Measurements from ENCODE around the gene UNC5C. TPM values are rescaled to one million over a fixed set of nuclear protein-coding genes. Genes with fewer than 3 reads are reported as not detected.

The UNC5C gene
- total RNA-seq, 4 donors from 2014 or later: 1.6 to 4.4 (median 3.2) TPM

GRCh38 chr4:95304898-95305297 lies 243.9 kb downstream of the UNC5C start:
- H3K4me1 ChIP-seq: no peaks in the 10 kb centered on the region
- ATAC-seq: no peak
- WGBS, 2 donors (ENCODE audit: low coverage in 1 of 2): 56 to 85% methylated on average over 1 of the region's 1 CpG
- H3K27ac ChIP-seq: no peak overlapping the region
- no peak for TF ChIP-seq POLR2A (IDR thresholded peaks at IDR 0.05)
- no peak for TF ChIP-seq POLR2AphosphoS5 (IDR thresholded peaks at IDR 0.05)
- TF ChIP-seq EP300 (IDR thresholded peaks at IDR 0.05): no peak
- TF ChIP-seq CTCF (IDR thresholded peaks at IDR 0.05): no peak
- H3K27me3 ChIP-seq: no peaks in the 10 kb centered on the region
- no peaks in the 10 kb centered on the region for H3K9me3 ChIP-seq
- H3K4me3 ChIP-seq: no peak overlapping the region
- no peaks in the 10 kb centered on the region for H3K36me3 ChIP-seq

GRCh38 chr4:95300304-95300703 lies 248.5 kb downstream of the UNC5C start:
- TF ChIP-seq POLR2A (IDR thresholded peaks at IDR 0.05) (no peak), EP300 (IDR thresholded peaks at IDR 0.05) (no peak), POLR2AphosphoS5 (IDR thresholded peaks at IDR 0.05) (no peak), CTCF (IDR thresholded peaks at IDR 0.05) (no peak)
- Histone ChIP-seq H3K27me3 (no peaks in the 10 kb centered on the region), H3K27ac (no peak overlapping the region), H3K4me1 (no peaks in the 10 kb centered on the region), H3K36me3 (no peaks in the 10 kb centered on the region), H3K9me3 (peaks cover 0 to 10% (median 0%) of the 10 kb centered on the region in 3 donors), H3K4me3 (no peak overlapping the region)
- no peak for ATAC-seq
- 59 to 80% methylated on average over 1 of the region's 1 CpG for WGBS, 2 donors (ENCODE audit: low coverage in 1 of 2)

- Histone ChIP-seq H3K4me1 (no peaks in the 10 kb centered on the region), H3K9me3 (peaks cover 0 to 10% (median 0%) of the 10 kb centered on the region in 3 donors), H3K36me3 (no peaks in the 10 kb centered on the region), H3K4me3 (no peak overlapping the region), H3K27me3 (no peaks in the 10 kb centered on the region), H3K27ac (no peak overlapping the region)
- WGBS, 2 donors (ENCODE audit: low coverage in 1 of 2): 100% methylated on average over 2 of the region's 2 CpGs
- ATAC-seq: no peak
- TF ChIP-seq POLR2A (IDR thresholded peaks at IDR 0.05) (no peak), CTCF (IDR thresholded peaks at IDR 0.05) (no peak), POLR2AphosphoS5 (IDR thresholded peaks at IDR 0.05) (no peak), EP300 (IDR thresholded peaks at IDR 0.05) (no peak)
These were observed 252.7 kb downstream of the UNC5C start for GRCh38 chr4:95296052-95296451.

GRCh38 chr4:95295157-95295556 lies 253.6 kb downstream of the UNC5C start:
- 18 to 33% methylated on average over 1 of the region's 1 CpG for WGBS, 2 donors (ENCODE audit: low coverage in 1 of 2)
- Histone ChIP-seq H3K36me3 (no peaks in the 10 kb centered on the region), H3K4me3 (no peak overlapping the region), H3K4me1 (no peaks in the 10 kb centered on the region), H3K9me3 (peaks cover 0 to 10% (median 0%) of the 10 kb centered on the region in 3 donors), H3K27ac (no peak overlapping the region), H3K27me3 (no peaks in the 10 kb centered on the region)
- ATAC-seq: no peak
- TF ChIP-seq CTCF (IDR thresholded peaks at IDR 0.05) (no peak), EP300 (IDR thresholded peaks at IDR 0.05) (no peak), POLR2AphosphoS5 (IDR thresholded peaks at IDR 0.05) (no peak), POLR2A (IDR thresholded peaks at IDR 0.05) (no peak)

- ATAC-seq: no peak
- Histone ChIP-seq H3K9me3 (peaks cover 0 to 10% (median 0%) of the 10 kb centered on the region in 3 donors), H3K4me3 (no peak overlapping the region), H3K36me3 (no peaks in the 10 kb centered on the region), H3K27me3 (no peaks in the 10 kb centered on the region), H3K4me1 (no peaks in the 10 kb centered on the region), H3K27ac (no peak overlapping the region)
- TF ChIP-seq EP300 (IDR thresholded peaks at IDR 0.05) (no peak), CTCF (IDR thresholded peaks at IDR 0.05) (no peak), POLR2A (IDR thresholded peaks at IDR 0.05) (no peak), POLR2AphosphoS5 (IDR thresholded peaks at IDR 0.05) (no peak)
- 80% methylated on average over 3 of the region's 4 CpGs; no CpG with 5 or more reads in 1 of the 2 donors for WGBS, 2 donors (ENCODE audit: low coverage in 1 of 2)
These were observed 254.5 kb downstream of the UNC5C start for GRCh38 chr4:95294321-95294720.
